ENCODE results near the gene IL17RE. TPM values are rescaled to one million over a fixed set of nuclear protein-coding genes. Genes with fewer than 3 reads are reported as not detected.
"Not testable (repeated sequence)": the region's sequence is repeated elsewhere in the genome, so short reads cannot be mapped to it uniquely, and the experiment has no call there.

IL17RE gene
- total RNA-seq, 4 donors from 2014 or later, result 0.47 to 0.85 (median 0.79) TPM

- Histone ChIP-seq H3K9me3 (no peaks in the 10 kb centered on the region), H3K27me3 (no peaks in the 10 kb centered on the region), H3K4me3 (no peak overlapping the region), H3K4me1 (peaks cover 0 to 16% (median 0%) of the 10 kb centered on the region in 3 donors), H3K27ac (no peak overlapping the region), H3K36me3 (no peaks in the 10 kb centered on the region)
- 53 to 91% methylated on average over 1 of the region's 1 CpG for WGBS, 2 donors (ENCODE audit: low coverage in 1 of 2)
- ATAC-seq, result no peak
- TF ChIP-seq POLR2AphosphoS5 (IDR thresholded peaks at IDR 0.05), result no peak
- TF ChIP-seq, protein P1, sequence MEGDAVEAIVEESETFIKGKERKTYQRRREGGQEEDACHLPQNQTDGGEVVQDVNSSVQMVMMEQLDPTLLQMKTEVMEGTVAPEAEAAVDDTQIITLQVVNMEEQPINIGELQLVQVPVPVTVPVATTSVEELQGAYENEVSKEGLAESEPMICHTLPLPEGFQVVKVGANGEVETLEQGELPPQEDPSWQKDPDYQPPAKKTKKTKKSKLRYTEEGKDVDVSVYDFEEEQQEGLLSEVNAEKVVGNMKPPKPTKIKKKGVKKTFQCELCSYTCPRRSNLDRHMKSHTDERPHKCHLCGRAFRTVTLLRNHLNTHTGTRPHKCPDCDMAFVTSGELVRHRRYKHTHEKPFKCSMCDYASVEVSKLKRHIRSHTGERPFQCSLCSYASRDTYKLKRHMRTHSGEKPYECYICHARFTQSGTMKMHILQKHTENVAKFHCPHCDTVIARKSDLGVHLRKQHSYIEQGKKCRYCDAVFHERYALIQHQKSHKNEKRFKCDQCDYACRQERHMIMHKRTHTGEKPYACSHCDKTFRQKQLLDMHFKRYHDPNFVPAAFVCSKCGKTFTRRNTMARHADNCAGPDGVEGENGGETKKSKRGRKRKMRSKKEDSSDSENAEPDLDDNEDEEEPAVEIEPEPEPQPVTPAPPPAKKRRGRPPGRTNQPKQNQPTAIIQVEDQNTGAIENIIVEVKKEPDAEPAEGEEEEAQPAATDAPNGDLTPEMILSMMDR (IDR thresholded peaks at IDR 0.05), result no peak
- no peak for TF ChIP-seq POLR2A (IDR thresholded peaks at IDR 0.05)
- no peak for TF ChIP-seq EP300 (IDR thresholded peaks at IDR 0.05)
Measured at GRCh38 chr3:9870978-9871377, 31.7 kb upstream of the IL17RE start.

GRCh38 chr3:9872067-9872466, 30.6 kb upstream of the IL17RE start:
- ATAC-seq, H3K4me1 ChIP-seq, H3K27ac ChIP-seq, H3K36me3 ChIP-seq, H3K4me3 ChIP-seq, H3K27me3 ChIP-seq, H3K9me3 ChIP-seq: not testable (repeated sequence)
- 88 to 96% methylated on average over 5 of the region's 5 CpGs for WGBS, 2 donors (ENCODE audit: low coverage in 1 of 2)

GRCh38 chr3:9875448-9875847, 27.2 kb upstream of the IL17RE start:
- ATAC-seq, result no peak
- Histone ChIP-seq H3K4me1 (no peaks in the 10 kb centered on the region), H3K27ac (no peak overlapping the region), H3K27me3 (no peaks in the 10 kb centered on the region), H3K9me3 (no peaks in the 10 kb centered on the region), H3K36me3 (no peaks in the 10 kb centered on the region), H3K4me3 (no peak overlapping the region)
- TF ChIP-seq EP300 (IDR thresholded peaks at IDR 0.05) (no peak), POLR2A (IDR thresholded peaks at IDR 0.05) (no peak), POLR2AphosphoS5 (IDR thresholded peaks at IDR 0.05) (no peak)
- TF ChIP-seq, protein P1 (IDR thresholded peaks at IDR 0.05), result no peak

DNA sequence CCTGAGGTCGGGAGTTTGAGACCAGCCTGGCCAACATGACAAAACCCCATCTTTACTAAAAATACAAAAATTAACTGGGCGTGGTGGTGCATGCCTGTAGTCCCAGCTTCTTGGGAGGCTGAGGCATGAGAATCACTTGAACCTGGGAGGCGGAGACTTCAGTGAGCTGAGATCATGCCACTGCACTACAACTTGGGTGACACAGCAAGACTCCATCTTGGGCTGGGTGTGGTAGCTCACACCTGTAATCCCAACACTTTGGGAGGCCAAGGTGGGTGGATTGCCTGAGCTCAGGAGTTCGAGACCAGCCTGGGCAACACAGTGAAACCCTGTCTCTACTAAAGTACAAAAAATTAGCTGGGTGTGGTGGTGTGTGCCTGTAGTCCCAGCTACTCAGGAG, 26.4 kb upstream of the IL17RE start:
- 57 to 91% methylated on average over 1 to 3 of the region's 4 CpGs for WGBS, 2 donors (ENCODE audit: low coverage in 1 of 2)
- not testable (repeated sequence) for H3K27me3 ChIP-seq, ATAC-seq, H3K4me1 ChIP-seq, H3K27ac ChIP-seq, H3K36me3 ChIP-seq, H3K9me3 ChIP-seq, H3K4me3 ChIP-seq

DNA sequence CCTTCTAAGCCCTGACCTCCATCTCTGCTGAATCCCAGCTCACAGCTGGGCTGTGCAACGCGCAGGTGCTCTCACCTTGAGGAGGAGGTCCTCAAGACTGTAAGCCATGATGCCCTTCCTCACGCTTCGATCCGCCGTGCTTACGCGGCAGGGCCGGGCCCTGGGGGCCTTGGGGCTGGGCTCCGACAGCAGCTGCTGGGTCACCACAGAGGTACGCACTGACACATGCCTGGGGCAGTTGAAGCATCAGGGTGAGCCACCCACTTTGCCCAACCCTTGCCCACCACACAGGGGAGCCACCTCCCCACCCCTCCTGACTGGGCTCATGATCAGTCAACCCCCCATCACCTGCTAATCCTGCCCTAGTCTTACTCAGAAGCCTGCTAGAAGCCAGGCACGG, 25.7 kb upstream of the IL17RE start:
- no peak overlapping the region for H3K27ac ChIP-seq
- ATAC-seq, result no peak
- no peaks in the 10 kb centered on the region for H3K4me1 ChIP-seq
- H3K4me3 ChIP-seq, result no peak overlapping the region
- 100% methylated on average over 3 of the region's 12 CpGs; no CpG with 5 or more reads in 1 of the 2 donors for WGBS, 2 donors (ENCODE audit: low coverage in 1 of 2)
- no peaks in the 10 kb centered on the region for H3K36me3 ChIP-seq
- TF ChIP-seq POLR2A (IDR thresholded peaks at IDR 0.05), result no peak
- TF ChIP-seq, protein P1 (IDR thresholded peaks at IDR 0.05), result no peak
- TF ChIP-seq POLR2AphosphoS5 (IDR thresholded peaks at IDR 0.05), result no peak
- no peak for TF ChIP-seq EP300 (IDR thresholded peaks at IDR 0.05)
- no peaks in the 10 kb centered on the region for H3K27me3 ChIP-seq
- no peaks in the 10 kb centered on the region for H3K9me3 ChIP-seq

- Histone ChIP-seq H3K27ac (no peak overlapping the region), H3K4me1 (no peaks in the 10 kb centered on the region), H3K36me3 (no peaks in the 10 kb centered on the region), H3K4me3 (no peak overlapping the region), H3K9me3 (no peaks in the 10 kb centered on the region), H3K27me3 (no peaks in the 10 kb centered on the region)
- WGBS, 2 donors (ENCODE audit: low coverage in 1 of 2), result 80% methylated on average over 1 to 4 of the region's 5 CpGs
- no peak for ATAC-seq
- no peak for TF ChIP-seq POLR2AphosphoS5 (IDR thresholded peaks at IDR 0.05)
- TF ChIP-seq, protein P1 (IDR thresholded peaks at IDR 0.05), result no peak
- TF ChIP-seq POLR2A (IDR thresholded peaks at IDR 0.05), result no peak
- no peak for TF ChIP-seq EP300 (IDR thresholded peaks at IDR 0.05)
Measured at GRCh38 chr3:9878700-9879099, 23.9 kb upstream of the IL17RE start.
